GM19452 (cell line): ENCODE results near the gene SCLT1.
"Not testable (repeated sequence)": the region's sequence is repeated elsewhere in the genome, so short reads cannot be mapped to it uniquely, and the experiment has no call there.

ENCODE experiments used
- ATAC-seq: cut with Tn5 transposase; IDR thresholded peaks from one replicate; pipeline ENCODE4 v1.9.1; 2021; ENCODE audit not compliant: unreplicated experiment

SCLT1 gene

DNA sequence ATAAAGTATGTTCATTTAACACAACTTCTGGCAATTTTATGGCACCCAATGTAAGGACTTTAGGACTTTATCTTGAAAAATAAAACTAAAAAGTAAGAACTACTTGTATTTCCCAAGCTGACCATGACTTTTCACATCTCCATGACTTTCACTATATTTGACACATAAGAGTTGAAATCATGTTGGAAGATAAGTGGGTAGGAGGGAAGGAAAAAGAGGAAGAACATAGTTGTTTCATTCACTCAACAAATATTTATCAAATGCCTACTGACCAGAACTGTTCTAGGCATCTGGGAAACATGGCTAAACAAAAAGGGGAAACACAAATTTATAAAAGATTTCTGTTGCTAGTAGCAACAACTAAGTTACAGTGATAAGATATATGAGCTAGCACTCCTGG lies 16.0 kb downstream of the SCLT1 start:
- no peak for ATAC-seq

DNA sequence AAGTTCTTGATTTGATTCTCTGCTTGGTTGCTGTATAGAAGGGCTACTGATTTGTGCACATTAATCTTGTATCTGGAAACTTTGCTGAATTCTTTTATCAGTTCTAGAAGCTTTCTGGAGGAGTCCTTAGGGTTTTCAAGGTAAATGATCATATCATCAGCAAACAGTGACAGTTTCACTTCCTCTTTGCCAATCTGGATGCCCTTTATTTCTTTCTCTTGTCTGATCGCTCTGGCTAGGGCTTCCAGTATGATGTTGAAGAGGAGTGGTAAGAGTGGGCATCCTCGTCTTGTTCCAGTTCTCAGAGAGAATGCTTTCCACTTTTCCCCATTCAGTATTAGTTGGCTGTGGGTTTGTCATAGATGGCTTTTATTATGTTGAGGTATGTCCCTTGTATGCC lies 23.8 kb downstream of the SCLT1 start:
- not testable (repeated sequence) for ATAC-seq

DNA sequence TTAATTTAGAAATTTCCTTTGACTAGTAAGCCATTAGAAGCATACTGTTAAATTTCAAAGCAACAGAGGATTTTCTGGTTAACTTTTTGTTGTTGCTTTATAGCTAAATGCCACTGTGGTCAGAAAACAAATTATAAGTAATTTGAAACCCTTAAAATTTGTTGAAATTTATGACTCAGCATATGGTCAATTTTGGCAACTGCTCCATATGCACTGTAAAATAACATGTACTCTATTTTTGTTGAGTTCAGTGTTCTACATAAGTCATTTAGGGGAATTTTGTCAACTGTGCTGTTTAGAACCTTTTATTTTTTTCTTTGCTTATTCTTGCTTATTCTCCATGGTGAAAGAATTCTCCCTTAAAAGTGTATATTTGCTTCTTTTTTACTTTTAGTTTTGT lies 28.6 kb downstream of the SCLT1 start:
- no peak for ATAC-seq

DNA sequence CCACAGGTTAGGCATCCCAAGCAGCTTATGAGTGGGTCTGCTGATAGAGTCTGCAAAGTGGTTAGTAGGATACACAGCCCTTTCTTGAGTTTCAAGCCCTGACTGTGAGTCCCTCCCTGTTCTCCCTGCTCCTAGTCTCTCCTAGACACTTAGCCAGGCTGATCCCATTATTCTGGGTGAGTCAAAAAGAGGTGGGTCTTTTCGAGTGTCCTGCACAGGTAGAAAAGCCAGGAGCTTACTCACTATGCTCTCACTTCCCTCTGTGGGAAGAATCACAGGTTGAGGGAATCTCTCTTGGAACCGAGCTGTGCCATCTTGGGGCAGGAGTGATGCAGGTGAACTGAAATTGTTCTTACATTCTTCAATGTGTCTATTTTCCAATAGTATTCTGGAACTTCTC lies 29.7 kb downstream of the SCLT1 start:
- ATAC-seq, result no peak

DNA sequence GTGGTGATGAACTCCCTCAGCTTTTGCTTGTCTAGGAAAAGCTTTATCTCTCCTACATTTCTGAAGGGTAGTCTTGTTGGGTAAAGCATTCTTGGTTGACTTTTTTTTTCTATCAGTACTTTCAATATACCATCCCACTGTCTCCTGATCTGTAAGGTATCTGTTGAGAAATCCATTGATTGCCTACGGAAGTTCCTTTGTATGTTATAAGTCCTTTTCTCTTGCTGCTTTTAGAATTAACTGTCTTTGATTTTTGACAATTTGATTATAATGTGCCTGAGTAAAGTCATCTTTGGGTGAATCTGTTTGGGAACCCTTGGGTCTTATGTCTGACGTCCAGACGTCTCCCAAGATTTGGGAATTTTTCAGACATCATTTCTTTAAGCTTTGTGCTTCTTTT lies 30.8 kb downstream of the SCLT1 start:
- no peak for ATAC-seq

DNA sequence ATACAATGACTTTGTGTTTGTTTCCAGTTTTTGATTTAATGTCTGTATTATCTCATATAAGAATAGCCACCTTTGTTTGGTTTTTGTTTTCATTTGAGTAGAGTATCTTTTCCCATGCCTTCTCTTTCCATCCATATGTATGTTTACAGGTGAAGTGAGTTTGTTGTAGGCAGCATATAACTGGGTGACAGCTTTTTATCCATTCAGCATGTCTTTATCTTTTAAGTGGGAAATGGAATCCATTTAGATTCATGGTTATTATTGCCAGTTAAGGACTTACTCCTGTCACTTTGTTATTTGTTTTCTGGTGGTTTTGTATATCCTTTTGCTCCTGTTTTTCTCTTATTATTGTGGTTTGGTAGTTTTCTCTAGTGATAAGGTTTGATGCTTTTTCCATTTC lies 34.3 kb downstream of the SCLT1 start:
- ATAC-seq, result no peak

DNA sequence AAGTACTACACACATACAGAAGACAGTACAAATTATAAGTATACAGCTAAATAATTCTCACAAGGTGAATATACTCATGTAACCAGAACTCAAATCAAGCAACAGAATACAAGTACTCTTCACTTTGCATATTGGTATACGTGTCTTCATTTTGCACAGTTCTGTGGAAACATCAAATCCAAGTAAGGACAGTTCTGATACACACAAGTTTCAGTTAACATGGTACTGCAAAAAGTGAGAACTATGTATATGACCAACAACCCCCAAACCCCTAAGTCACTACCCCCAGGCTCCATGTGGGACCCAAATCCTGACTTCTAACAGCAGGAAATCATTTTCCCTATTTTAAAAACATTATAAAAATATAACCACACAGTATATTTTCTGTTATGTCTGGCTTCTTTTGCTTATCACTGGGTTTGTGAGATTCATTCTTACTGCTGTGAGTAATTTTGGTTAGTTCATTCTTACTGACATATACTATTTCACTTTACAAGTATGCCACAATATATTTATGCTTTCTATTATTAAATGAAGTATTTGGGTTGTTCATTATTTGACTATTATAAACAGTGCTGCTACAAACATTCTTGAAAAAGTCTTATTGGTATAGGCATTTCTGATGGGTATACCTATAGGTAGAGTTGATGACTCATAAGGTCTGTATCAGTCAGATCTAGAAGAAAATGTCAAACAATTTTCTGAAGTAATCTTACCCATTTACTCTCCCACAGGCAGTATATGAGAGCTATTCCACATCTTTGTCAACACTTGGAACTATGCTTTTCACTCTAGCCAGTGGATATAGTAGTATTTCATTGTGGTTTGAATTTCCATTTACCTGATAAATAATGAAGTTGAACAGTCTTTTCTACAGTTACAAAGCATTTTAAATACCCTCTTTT lies 47.0 kb downstream of the SCLT1 start:
- ATAC-seq, result no peak

DNA sequence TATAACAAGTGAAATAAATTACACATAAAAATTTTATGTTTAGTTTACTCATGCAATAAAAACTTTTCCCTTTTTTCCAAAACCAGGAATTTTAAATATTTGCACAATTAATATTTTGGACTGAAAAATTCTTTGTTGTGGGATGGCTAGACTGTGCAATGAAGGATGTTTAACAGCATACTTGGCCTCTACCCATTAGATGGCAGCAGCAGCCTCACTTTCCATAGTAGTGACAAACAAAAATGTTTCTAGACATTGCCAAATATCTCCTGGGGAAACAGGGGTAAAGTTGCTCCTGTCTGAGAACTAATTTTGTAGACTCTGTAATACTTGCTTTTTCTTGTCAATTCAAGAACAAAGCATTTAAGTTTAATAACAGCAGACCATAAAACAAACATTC lies 49.8 kb downstream of the SCLT1 start:
- no peak for ATAC-seq

DNA sequence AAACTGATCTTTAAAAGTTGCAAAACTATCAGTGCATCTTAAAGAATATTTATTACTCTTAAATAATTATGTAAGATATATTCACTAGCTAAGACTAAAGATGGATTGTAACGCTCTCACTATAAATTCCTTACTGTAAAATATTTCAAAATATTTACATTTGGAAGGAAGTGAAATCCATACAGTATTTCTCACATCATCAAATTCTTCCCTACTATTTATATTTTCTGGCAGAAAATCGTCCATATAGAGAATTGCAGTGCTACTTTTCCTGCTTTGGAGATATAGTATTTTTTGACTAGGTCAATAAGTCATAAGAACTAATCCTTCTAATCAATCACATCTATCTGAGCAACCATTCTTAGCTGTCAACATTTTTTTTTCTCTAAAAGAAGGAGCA lies 52.9 kb downstream of the SCLT1 start:
- ATAC-seq, result no peak

DNA sequence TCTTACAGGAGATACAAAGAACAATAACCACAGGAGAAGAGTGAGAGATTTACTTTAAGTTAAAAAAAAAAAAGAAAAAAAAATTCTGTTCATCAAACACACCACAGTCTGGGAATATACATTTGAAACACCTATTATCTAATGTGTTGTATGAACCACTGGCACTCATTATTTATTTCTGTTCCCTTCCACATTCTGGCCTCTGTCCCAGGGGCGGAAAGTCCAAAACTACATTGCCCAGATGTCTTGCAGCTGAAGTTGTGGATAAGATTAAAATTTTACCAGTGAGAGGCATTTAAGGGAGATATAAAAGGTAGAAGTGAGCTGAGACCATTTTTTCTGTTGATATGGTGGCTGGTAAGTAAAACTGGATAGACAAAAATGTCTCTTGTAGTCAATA lies 56.2 kb downstream of the SCLT1 start:
- no peak for ATAC-seq

DNA sequence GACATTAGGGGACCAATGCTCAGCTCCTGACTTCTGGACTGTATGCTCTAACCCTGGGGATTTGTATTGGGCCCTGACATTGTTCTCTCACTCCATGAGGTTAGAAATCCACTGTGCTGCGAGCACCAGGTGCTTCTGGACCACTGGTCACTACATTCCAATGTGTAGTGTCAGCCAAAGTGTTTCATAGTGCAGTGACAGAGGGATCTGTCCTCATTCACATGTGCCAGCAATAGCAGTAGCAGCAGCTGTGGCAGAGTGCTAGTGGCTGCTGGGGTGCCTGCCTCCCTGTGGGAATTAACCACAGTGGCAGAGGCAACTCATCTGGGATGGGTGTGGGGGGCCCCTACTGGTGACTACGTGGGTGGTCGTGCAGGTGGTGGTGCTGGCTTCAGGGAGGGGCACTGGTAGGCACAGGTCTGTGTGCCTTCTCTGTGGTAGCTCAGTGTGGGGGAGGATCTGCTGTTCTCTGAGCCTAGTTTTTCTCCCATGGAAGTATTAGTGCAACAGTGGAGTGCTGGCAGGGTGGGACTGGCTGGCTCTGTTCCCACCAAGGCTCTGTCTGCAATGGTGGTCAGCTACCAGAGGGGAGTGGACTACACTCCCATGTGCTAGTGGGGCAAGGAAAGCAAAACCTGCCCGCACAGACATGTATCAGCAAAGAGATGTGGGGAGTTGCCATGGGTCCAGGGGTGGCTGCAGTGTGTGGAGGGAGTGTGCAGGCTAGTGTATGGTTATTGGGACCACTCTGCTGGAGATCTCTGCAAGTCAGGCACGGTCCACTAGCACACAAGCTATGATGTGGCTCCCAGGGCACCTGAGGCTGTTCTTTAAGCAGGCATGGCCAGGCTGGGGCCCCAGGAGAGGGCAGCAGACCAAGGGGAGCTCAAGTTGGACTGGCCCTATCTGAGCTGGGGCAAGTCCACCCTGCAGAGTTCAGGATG lies 78.5 kb downstream of the SCLT1 start:
- no peak for ATAC-seq

DNA sequence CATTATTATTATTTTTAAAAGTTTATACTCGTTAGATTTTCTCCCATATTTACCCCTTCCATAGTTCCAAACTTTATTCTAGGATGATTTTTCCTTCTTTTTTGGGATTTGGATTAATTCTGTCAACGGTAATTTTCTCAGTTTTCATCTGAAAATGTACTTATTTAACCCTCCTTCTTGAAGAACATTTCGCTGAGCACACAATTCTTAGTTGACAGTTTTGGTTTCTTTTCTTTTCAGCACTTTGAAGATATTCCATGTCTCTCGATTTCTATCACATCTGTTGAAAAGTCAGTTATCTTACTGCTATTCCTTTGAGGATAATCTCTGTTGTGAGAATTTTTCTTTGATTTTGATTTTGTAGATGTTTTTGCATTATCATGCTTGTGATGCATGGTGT lies 85.2 kb downstream of the SCLT1 start:
- no peak for ATAC-seq

DNA sequence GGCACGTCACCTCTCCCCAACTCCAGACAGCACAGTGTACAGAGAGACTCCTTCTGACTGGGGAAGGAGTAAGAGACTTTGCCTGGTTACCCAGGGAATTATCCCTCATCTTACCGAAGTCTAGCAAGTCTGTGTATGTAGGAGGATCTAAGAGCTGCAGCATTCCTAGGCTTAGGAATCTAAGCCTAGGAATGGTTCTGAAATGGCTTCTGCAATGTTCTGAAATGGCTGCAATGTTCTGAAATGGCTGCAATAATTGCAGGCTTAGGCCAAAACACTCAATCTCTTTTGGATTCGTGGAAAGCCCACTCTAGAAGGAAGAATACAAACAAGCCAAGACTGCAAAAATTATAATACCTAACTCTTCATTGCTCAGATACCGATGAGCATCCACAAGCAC lies 106.4 kb downstream of the SCLT1 start:
- ATAC-seq, result no peak

DNA sequence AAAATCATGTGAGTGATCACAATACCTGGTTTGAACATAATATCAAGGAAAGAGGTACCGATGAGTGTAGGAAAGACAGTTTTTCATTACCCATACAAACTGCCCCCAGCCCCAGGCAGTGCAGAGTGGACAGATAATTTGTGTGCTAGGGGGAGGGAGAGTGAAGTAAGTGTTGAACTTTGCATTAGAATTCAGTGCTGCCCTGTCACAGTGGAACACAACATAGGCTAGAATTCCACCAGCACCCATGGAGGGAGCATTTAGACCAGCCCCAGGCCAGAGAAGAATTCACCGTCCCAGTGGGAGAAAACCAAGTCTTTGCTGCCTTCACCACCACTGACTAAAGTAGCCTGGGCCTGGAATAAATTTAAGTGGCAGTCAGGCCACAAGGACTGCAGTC lies 107.3 kb downstream of the SCLT1 start:
- ATAC-seq, result no peak

DNA sequence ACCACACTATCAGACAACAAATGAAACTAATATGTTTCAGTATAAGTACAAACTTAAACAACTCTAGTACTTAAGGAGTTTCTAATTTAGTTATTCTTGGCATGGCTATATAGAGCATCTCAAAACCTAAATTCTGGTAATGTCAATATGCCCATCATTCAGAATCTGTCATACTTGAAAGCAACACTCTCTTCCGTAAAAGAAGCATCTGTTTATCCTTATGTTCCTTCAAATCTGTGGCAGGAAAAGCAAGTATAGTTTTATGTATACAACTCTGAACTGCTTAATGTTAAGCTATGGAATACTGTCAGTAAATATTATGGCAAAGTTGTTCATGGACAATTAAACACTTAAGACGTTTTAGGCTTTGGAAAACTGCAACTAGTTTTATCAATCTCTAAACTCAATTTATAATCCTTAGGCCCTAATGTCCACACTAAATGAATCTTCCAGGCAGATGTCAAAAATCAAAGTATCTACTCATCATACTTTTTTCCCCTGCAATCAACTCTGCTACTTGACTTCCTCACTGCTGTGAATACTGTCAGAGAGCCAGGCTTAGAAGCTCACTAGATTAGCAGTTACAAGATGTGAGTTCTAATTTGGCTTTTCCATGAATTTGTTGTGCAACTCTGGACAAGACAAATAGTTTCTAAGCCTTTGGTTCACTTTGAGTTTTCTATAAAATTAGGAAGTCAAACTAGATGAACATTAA lies 109.4 kb downstream of the SCLT1 start:
- ATAC-seq, result no peak

DNA sequence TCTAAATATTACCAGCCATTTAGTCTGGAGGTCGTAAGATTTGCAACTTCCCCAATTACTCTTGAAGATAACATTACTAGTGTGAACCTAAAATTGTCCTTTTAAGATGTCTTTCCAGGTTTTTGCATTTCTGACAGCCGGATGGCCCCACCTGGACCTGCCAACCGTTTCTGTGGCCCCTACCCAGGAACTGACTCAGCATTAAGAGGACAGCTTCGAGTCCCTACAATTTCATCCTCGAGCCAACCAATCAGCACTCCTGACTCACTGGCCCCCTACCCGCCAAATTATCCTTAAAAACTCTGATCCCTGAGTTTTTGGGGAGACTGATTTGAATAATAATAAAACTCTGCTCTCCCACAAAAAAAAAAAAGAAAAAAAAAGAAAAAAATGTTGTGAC lies 112.0 kb downstream of the SCLT1 start:
- ATAC-seq, result no peak

DNA sequence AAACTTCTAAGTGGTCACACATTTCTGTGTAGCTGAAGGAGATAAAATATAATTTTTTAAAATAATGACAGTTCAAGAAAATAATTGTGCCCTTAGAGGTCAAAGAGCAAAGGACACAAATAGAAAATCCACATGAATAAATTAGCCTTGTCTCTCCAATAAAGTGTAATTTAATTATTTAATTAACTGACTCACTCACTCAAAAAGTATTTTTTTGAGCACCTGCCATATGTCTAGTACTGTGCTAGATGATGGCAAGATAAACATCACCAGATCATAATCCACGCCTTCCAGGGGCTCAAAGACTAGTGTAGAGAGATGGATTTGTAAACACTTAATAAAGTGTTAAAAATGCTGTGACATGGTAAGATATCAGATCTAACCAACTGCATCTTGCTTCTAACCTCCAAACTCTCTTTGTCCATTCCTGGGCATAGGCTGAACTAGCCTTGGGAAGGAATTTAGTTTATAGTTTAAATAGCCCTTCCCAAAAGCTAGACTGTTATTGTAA lies 112.5 kb downstream of the SCLT1 start:
- ATAC-seq, result no peak

DNA sequence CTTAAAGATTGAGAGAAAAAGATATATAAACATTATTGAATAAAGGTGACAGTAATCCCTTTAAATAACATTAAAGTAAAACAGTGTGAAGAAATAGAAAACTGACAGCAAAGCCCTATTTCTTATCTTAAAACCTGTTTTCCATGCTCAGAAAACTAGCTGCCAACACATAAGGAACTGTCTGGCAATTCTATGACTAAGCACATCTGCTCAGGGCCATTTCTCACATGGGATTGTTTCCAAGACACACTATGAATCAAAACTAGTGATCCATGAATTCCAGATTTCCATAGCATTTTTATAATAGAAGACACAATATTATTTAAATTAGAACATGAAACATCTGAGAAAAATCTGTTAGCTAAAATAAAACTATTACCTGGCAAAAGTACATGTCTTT lies 113.4 kb downstream of the SCLT1 start:
- ATAC-seq, result no peak

DNA sequence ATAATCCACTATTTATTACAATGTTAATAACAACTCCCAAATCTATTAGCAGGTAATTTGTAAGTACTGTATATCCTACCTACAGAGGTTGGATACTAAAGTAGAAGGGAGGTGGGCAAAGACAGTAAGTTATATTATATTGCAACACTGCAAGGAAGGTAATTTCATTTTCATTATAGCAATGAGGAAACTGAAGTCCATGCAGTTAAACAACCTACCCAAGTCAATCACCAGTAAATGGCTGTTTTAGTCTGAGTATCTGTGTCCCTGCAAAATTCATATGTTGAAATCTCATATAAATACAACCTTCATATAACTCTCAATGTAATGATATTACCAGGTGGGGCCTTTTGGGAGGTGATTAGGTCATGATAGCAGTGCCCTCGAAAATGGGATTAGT lies 114.4 kb downstream of the SCLT1 start:
- no peak for ATAC-seq

DNA sequence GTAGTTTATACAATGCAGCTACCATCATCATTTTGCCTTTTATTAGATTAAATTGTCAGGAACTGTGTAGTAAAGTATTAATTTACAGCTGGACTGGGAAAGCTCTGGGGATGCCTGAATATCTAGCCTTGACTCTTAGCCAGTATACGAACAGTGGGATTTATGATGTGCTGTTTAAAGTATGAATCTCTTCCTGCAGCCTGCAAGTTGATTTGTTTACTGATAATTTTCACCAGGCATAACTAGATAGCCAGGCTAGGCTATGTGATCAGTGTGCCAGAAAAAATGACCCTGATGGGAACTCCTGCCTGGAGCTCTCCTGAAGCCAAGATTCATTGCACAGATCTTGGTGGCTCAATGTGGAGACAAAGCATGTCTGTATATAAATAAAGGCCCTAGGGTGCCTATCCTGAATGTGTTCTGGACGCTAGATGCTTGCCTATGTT lies 119.2 kb downstream of the SCLT1 start:
- ATAC-seq, result no peak

DNA sequence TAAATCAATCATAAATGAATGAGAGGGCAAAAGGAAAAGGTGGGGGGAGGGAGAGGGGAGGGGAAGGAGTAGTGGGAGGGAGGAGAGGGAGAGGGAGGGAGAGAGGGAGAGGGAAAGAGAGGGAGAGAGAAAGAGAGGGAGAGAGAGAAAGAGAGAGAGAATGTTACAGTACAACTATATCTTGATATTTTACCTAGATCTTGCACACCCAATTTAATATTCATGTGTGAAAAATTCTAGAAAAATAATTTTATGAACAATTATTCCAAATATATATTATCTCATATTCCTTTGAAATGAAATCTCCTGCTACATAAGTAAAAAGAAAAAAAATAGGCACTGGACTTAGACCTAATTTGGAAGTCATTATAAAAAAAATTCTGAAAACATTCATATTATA lies 120.0 kb downstream of the SCLT1 start:
- no peak for ATAC-seq
